Keratinocyte (primary cell): ENCODE data around the gene SLC17A9. TPM values are rescaled to one million over a fixed set of nuclear protein-coding genes. Genes with fewer than 3 reads are reported as not detected.
A peak's percentile ranks its signal among the peaks of the same experiment; 100 is the strongest.

Experiments used
- DNase-seq: peaks from one replicate; pipeline ENCODE4 v3.0.0-alpha.2; 2011; ENCODE audit warnings: low read depth, missing footprints, low spot score
- FAIRE-seq: peaks from 2 replicates; lab custom pipeline; 2011; peaks lifted over from hg19 to GRCh38; lab: Jason Lieb, UNC
- H2AFZ ChIP-seq: 2 replicates; pipeline ENCODE4 v1.6.0; 2012; ENCODE audit warnings: low read length, control low read depth, inconsistent platforms; ENCODE audit not compliant: control insufficient read depth
- H3K27ac ChIP-seq: 2 replicates; pipeline ENCODE4 v1.5.1; 2011; ENCODE audit warnings: low read length; ENCODE audit not compliant: control insufficient read depth, insufficient read depth
- H3K27me3 ChIP-seq: 3 replicates; pipeline ENCODE4 v1.6.0; 2011; ENCODE audit warnings: low read length; ENCODE audit not compliant: control insufficient read depth, insufficient read depth; ENCODE audit errors: extremely low read depth
- H3K36me3 ChIP-seq, 2 experiments: 2 replicates in 1 of 2; 3 replicates in 1 of 2; pipeline ENCODE4 v1.5.1; 2011; ENCODE audit warnings: low read length in 2 of 2, mild to moderate bottlenecking in 1 of 2; ENCODE audit not compliant: control insufficient read depth in 2 of 2, insufficient read depth in 2 of 2; ENCODE audit errors: extremely low read depth in 1 of 2
- H3K4me1 ChIP-seq: 3 replicates; pipeline ENCODE4 v1.5.1; 2011; ENCODE audit warnings: low read length; ENCODE audit not compliant: control insufficient read depth, insufficient read depth; ENCODE audit errors: extremely low read depth
- H3K4me2 ChIP-seq: 3 replicates; pipeline ENCODE4 v1.6.0; 2011; ENCODE audit warnings: low read depth, low read length; ENCODE audit not compliant: control insufficient read depth, insufficient read depth; ENCODE audit errors: extremely low read depth
- H3K4me3 ChIP-seq, 3 experiments: fragments of 200-600 bp in 1 of 3; sonication (generic) in 1 of 3; 2 replicates in 2 of 3; 3 replicates in 1 of 3; pipeline ENCODE4 v1.5.1; 2011 to 2016; ENCODE audit warnings: low read length in 3 of 3, mild to moderate bottlenecking in 3 of 3, control low read depth in 2 of 3, inconsistent platforms in 1 of 3, low read depth in 1 of 3, mixed read lengths in 1 of 3, mixed run types in 1 of 3, moderate library complexity in 1 of 3; ENCODE audit not compliant: control insufficient read depth in 2 of 3, insufficient read depth in 2 of 3; ENCODE audit errors: extremely low read depth in 1 of 3
- H3K79me2 ChIP-seq: 2 replicates; pipeline ENCODE4 v1.6.0; 2012; ENCODE audit warnings: low read length; ENCODE audit not compliant: control insufficient read depth, insufficient read depth
- H3K9ac ChIP-seq: 3 replicates; pipeline ENCODE4 v1.6.0; 2011; ENCODE audit warnings: low read length; ENCODE audit not compliant: control insufficient read depth, insufficient read depth; ENCODE audit errors: extremely low read depth
- H3K9me1 ChIP-seq: 3 replicates; pipeline ENCODE4 v1.6.0; 2011; ENCODE audit warnings: low read length; ENCODE audit not compliant: control insufficient read depth, insufficient read depth; ENCODE audit errors: extremely low read depth
- H3K9me3 ChIP-seq: 2 replicates; pipeline ENCODE4 v1.5.1; 2012; ENCODE audit warnings: low read depth, low read length; ENCODE audit not compliant: control insufficient read depth
- H4K20me1 ChIP-seq: 3 replicates; pipeline ENCODE4 v1.6.0; 2011; ENCODE audit warnings: low read length; ENCODE audit not compliant: control insufficient read depth, insufficient read depth; ENCODE audit errors: extremely low read depth
- CTCF ChIP-seq, 3 experiments: IDR thresholded peaks in 1 of 3; conservative IDR thresholded peaks in 1 of 3; optimal IDR thresholded peaks in 1 of 3; 2 replicates in 2 of 3; 3 replicates in 1 of 3; pipeline versions ENCODE3 to v1.5.1; 2011; ENCODE audit warnings: low read length in 3 of 3, mild to moderate bottlenecking in 3 of 3, moderate library complexity in 2 of 3, control low read depth in 1 of 3, inconsistent platforms in 1 of 3; ENCODE audit not compliant: insufficient read depth in 2 of 3; ENCODE audit errors: extremely low read depth in 1 of 3
- EZH2 ChIP-seq: IDR thresholded peaks from one replicate; pipeline ENCODE4 v1.6.1; 2012; ENCODE audit warnings: inconsistent platforms, mild to moderate bottlenecking, low read length, moderate library complexity
- dilution Hi-C: fragments of 300-500 bp; cut with MboI; formaldehyde crosslinking; loops from one replicate; pipeline ENCODE4 v1.7.0; 2020; ENCODE audit warnings: low sequenced_read_pairs; ENCODE audit not compliant: extremely low pct_ligation_motif_present
- polyA plus RNA-seq, 5 experiments: library from polyadenylated mRNA; depleted of rRNA in 3 of 5; stranded (reverse) in 3 of 5; stranded (forward) in 1 of 5; unstranded in 1 of 5; fragments of >200 nt; gene quantifications; 1 replicate in 1 of 5; 2 replicates in 3 of 5; 3 replicates in 1 of 5; pipeline versions ENCODE4 v1.2.1 to v1.2.3, GENCODE V29; 2011 to 2012; ENCODE audit warnings: missing spikeins in 2 of 5, low read depth in 1 of 5, low replicate concordance in 1 of 5

SLC17A9 gene
- polyA plus RNA-seq, 1 donor (not counting 4 experiments of a cell fraction or from before 2014, with no cell fraction given): not detected

- FAIRE-seq (no peak), DNase-seq (no peak)
- dilution Hi-C loops: no loop called here
- Histone ChIP-seq H3K27me3 (peaks cover 55% of the 10 kb centered on the region), H4K20me1 (peaks cover 5% of the 10 kb centered on the region), H3K27ac (no peak overlapping the region), H3K9me1 (no peaks in the 10 kb centered on the region), H3K36me3 (no peaks in the 10 kb centered on the region), H3K9ac (no peak overlapping the region), H3K9me3 (no peaks in the 10 kb centered on the region), H3K79me2 (no peaks in the 10 kb centered on the region), H3K4me1 (peaks cover 3% of the 10 kb centered on the region), H3K4me3 (no peak overlapping the region), H2AFZ (no peak overlapping the region), H3K4me2 (no peak overlapping the region)
- no peak for TF ChIP-seq CTCF (optimal IDR thresholded peaks at IDR 0.05 in 1 of 3, IDR thresholded peaks at IDR 0.05 in 1 of 3, conservative IDR thresholded peaks at IDR 0.05 in 1 of 3; ENCODE audit: extremely low read depth in 1 of 3, insufficient read depth in 2 of 3, low read length in 3 of 3)
- TF ChIP-seq EZH2: no peak
Observed at GRCh38 chr20:62963614-62964397, 11.3 kb downstream of the SLC17A9 start.

GRCh38 chr20:62964700-62965099 lies 12.2 kb downstream of the SLC17A9 start:
- H3K36me3 ChIP-seq: no peaks in the 10 kb centered on the region
- peaks cover 3% of the 10 kb centered on the region for H3K4me1 ChIP-seq
- no peak for FAIRE-seq
- peak overlapping the region; percentile 40 for H2AFZ ChIP-seq
- no peaks in the 10 kb centered on the region for H3K9me3 ChIP-seq
- peak overlapping the region; percentile 6 for H3K4me2 ChIP-seq
- H4K20me1 ChIP-seq: peaks cover 5% of the 10 kb centered on the region
- dilution Hi-C loops: no loop called here
- H3K79me2 ChIP-seq: no peaks in the 10 kb centered on the region
- peaks cover 50% of the 10 kb centered on the region for H3K27me3 ChIP-seq
- H3K9me1 ChIP-seq: no peaks in the 10 kb centered on the region
- no peak for TF ChIP-seq EZH2
- no peak for TF ChIP-seq CTCF (optimal IDR thresholded peaks at IDR 0.05 in 1 of 3, IDR thresholded peaks at IDR 0.05 in 1 of 3, conservative IDR thresholded peaks at IDR 0.05 in 1 of 3; ENCODE audit: extremely low read depth in 1 of 3, insufficient read depth in 2 of 3, low read length in 3 of 3)
- DNase-seq: no peak
- no peak overlapping the region for H3K9ac ChIP-seq
- no peak overlapping the region for H3K4me3 ChIP-seq
- H3K27ac ChIP-seq: no peak overlapping the region
